Measurements from ENCODE around the gene ST7L.

The ST7L gene

GRCh38 chr1:112522621-112523020 is 96.3 kb downstream of the ST7L start:
- no peaks in the 10 kb centered on the region for H4K20me1 ChIP-seq (ENCODE audit: control insufficient read depth, insufficient read depth, low read depth, low read length)

GRCh38 chr1:112520166-112520565 is 98.8 kb downstream of the ST7L start:
- no peak for TF ChIP-seq EZH2phosphoT487 (IDR thresholded peaks at IDR 0.05; ENCODE audit: borderline replicate concordance, low read length)
- TF ChIP-seq, protein P1, sequence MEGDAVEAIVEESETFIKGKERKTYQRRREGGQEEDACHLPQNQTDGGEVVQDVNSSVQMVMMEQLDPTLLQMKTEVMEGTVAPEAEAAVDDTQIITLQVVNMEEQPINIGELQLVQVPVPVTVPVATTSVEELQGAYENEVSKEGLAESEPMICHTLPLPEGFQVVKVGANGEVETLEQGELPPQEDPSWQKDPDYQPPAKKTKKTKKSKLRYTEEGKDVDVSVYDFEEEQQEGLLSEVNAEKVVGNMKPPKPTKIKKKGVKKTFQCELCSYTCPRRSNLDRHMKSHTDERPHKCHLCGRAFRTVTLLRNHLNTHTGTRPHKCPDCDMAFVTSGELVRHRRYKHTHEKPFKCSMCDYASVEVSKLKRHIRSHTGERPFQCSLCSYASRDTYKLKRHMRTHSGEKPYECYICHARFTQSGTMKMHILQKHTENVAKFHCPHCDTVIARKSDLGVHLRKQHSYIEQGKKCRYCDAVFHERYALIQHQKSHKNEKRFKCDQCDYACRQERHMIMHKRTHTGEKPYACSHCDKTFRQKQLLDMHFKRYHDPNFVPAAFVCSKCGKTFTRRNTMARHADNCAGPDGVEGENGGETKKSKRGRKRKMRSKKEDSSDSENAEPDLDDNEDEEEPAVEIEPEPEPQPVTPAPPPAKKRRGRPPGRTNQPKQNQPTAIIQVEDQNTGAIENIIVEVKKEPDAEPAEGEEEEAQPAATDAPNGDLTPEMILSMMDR (IDR thresholded peaks at IDR 0.05; ENCODE audit: low read depth, low read length, poor library complexity, severe bottlenecking): no peak
- Histone ChIP-seq H3F3A (ENCODE audit: control insufficient read depth, insufficient read depth) (no peaks in the 10 kb centered on the region), H3K9me2 (replicated peaks; ENCODE audit: control insufficient read depth, low read length) (no peaks in the 10 kb centered on the region), H3K9me3 (ENCODE audit: control insufficient read depth, insufficient read depth, low read length) (no peaks in the 10 kb centered on the region), H3K36me3 (ENCODE audit: control insufficient read depth, low read length) (no peaks in the 10 kb centered on the region), H3K4me1 (ENCODE audit: control insufficient read depth, low read length) (no peaks in the 10 kb centered on the region), H3K4me3 (ENCODE audit: low read length) (no peak overlapping the region), H3K27ac (ENCODE audit: low read depth, low read length) (no peak overlapping the region), H3K27me3 (ENCODE audit: control insufficient read depth, low read length) (no peaks in the 10 kb centered on the region), H3K4me2 (ENCODE audit: low read length) (no peak overlapping the region), H4K20me1 (ENCODE audit: control insufficient read depth, insufficient read depth, low read depth, low read length) (no peaks in the 10 kb centered on the region), H3K79me2 (ENCODE audit: control insufficient read depth, low read length) (no peaks in the 10 kb centered on the region)

More at GRCh38 chr1:112522621-112523020, 96.3 kb downstream of the ST7L start:
- no peak for TF ChIP-seq EZH2phosphoT487 (IDR thresholded peaks at IDR 0.05; ENCODE audit: borderline replicate concordance, low read length)
- TF ChIP-seq, protein P1 (IDR thresholded peaks at IDR 0.05; ENCODE audit: low read depth, low read length, poor library complexity, severe bottlenecking): no peak
- H3F3A ChIP-seq (ENCODE audit: control insufficient read depth, insufficient read depth): no peaks in the 10 kb centered on the region
- no peak overlapping the region for H3K4me3 ChIP-seq (ENCODE audit: low read length)
- no peaks in the 10 kb centered on the region for H3K79me2 ChIP-seq (ENCODE audit: control insufficient read depth, low read length)
- H3K4me1 ChIP-seq (ENCODE audit: control insufficient read depth, low read length): no peaks in the 10 kb centered on the region
- H3K27me3 ChIP-seq (ENCODE audit: control insufficient read depth, low read length): no peaks in the 10 kb centered on the region
- H3K36me3 ChIP-seq (ENCODE audit: control insufficient read depth, low read length): no peaks in the 10 kb centered on the region
- H3K4me2 ChIP-seq (ENCODE audit: low read length): no peak overlapping the region
- H3K9me3 ChIP-seq (ENCODE audit: control insufficient read depth, insufficient read depth, low read length): no peaks in the 10 kb centered on the region
- H3K27ac ChIP-seq (ENCODE audit: low read depth, low read length): no peak overlapping the region
- no peaks in the 10 kb centered on the region for H3K9me2 ChIP-seq (replicated peaks; ENCODE audit: control insufficient read depth, low read length)

GRCh38 chr1:112518186-112518585 is 100.8 kb downstream of the ST7L start:
- H3K9me3 ChIP-seq (ENCODE audit: control insufficient read depth, insufficient read depth, low read length): no peaks in the 10 kb centered on the region
- no peak overlapping the region for H3K4me2 ChIP-seq (ENCODE audit: low read length)
- no peak overlapping the region for H3K27ac ChIP-seq (ENCODE audit: low read depth, low read length)
- H3K27me3 ChIP-seq (ENCODE audit: control insufficient read depth, low read length): no peaks in the 10 kb centered on the region
- H3K9me2 ChIP-seq (replicated peaks; ENCODE audit: control insufficient read depth, low read length): no peaks in the 10 kb centered on the region
- H3K4me1 ChIP-seq (ENCODE audit: control insufficient read depth, low read length): no peaks in the 10 kb centered on the region
- H3F3A ChIP-seq (ENCODE audit: control insufficient read depth, insufficient read depth): no peaks in the 10 kb centered on the region
- no peaks in the 10 kb centered on the region for H4K20me1 ChIP-seq (ENCODE audit: control insufficient read depth, insufficient read depth, low read depth, low read length)
- no peaks in the 10 kb centered on the region for H3K79me2 ChIP-seq (ENCODE audit: control insufficient read depth, low read length)
- TF ChIP-seq, protein P1 (IDR thresholded peaks at IDR 0.05; ENCODE audit: low read depth, low read length, poor library complexity, severe bottlenecking): no peak
- TF ChIP-seq EZH2phosphoT487 (IDR thresholded peaks at IDR 0.05; ENCODE audit: borderline replicate concordance, low read length): no peak
- H3K36me3 ChIP-seq (ENCODE audit: control insufficient read depth, low read length): no peaks in the 10 kb centered on the region
- no peak overlapping the region for H3K4me3 ChIP-seq (ENCODE audit: low read length)

Data from DOHH2 (cell line).